HG02970 (cell line): ENCODE data around the gene RPS2.

Experiments
- ATAC-seq: cut with Tn5 transposase; IDR thresholded peaks from one replicate; pipeline ENCODE4 v1.9.1; 2021; ENCODE audit warnings: mild to moderate bottlenecking, moderate library complexity, moderate number of reproducible peaks; ENCODE audit not compliant: unreplicated experiment, low FRiP score

The RPS2 gene

GRCh38 chr16:1982991-1983543 is 18.4 kb upstream of the RPS2 start:
- ATAC-seq = no peak

- ATAC-seq = no peak
Observed at GRCh38 chr16:1982013-1982433, 17.4 kb upstream of the RPS2 start.

GRCh38 chr16:1981398-1981836 is 16.8 kb upstream of the RPS2 start, which contains the start of gene NOXO1:
TSS of gene NOXO1 (minus strand) at chr16:1981469. CDS start at chr16:1981179, 290 bp downstream.
- no peak for ATAC-seq

GRCh38 chr16:1980770-1981087 is 16.1 kb upstream of the RPS2 start:
- ATAC-seq = no peak

GRCh38 chr16:1980030-1980769 is 15.6 kb upstream of the RPS2 start:
- ATAC-seq = no peak

- no peak for ATAC-seq
Observed at GRCh38 chr16:1979271-1980029, 14.8 kb upstream of the RPS2 start.

GRCh38 chr16:1978476-1979120 is 14.0 kb upstream of the RPS2 start:
- no peak for ATAC-seq

- no peak for ATAC-seq
Observed at GRCh38 chr16:1977875-1978268, 13.2 kb upstream of the RPS2 start.

GRCh38 chr16:1976951-1977874 is 12.6 kb upstream of the RPS2 start:
- ATAC-seq = no peak

GRCh38 chr16:1976216-1976520 is 11.5 kb upstream of the RPS2 start:
- no peak for ATAC-seq

GRCh38 chr16:1975432-1976215 is 11.0 kb upstream of the RPS2 start:
- ATAC-seq = no peak

- no peak for ATAC-seq
Observed at GRCh38 chr16:1974157-1975070, 9.8 kb upstream of the RPS2 start.

GRCh38 chr16:1973461-1974156 is 9.0 kb upstream of the RPS2 start:
- no peak for ATAC-seq

- ATAC-seq = no peak
Observed at GRCh38 chr16:1972490-1972877, 7.9 kb upstream of the RPS2 start.

- ATAC-seq = peak; percentile 85
Observed at GRCh38 chr16:1971796-1972489, 7.3 kb upstream of the RPS2 start, which contains the start of gene TBL3. TSS of gene TBL3 (plus strand) at chr16:1972053. CDS start at chr16:1972165, 112 bp downstream.

- no peak for ATAC-seq
Observed at GRCh38 chr16:1968146-1968953, 3.7 kb upstream of the RPS2 start.
